Liver (tissue), 9 donors: ENCODE data around the gene FYTTD1. TPM values are rescaled to one million over a fixed set of nuclear protein-coding genes. Genes with fewer than 3 reads are reported as not detected.

ENCODE experiments used
- DNase-seq: peaks from one replicate; pipeline ENCODE4 v3.0.0-alpha.2; 2017; ENCODE audit warnings: low spot score
- H3K27ac ChIP-seq, 2 donors: one replicate each; pipeline ENCODE4 v1.7.0; 2013; ENCODE audit warnings: inconsistent platforms in 2 of 2, low read length in 2 of 2, control low read depth in 1 of 2, low read depth in 1 of 2, mild to moderate bottlenecking in 1 of 2
- H3K27me3 ChIP-seq, 4 donors: one replicate each; pipeline versions ENCODE4 v1.6.1 to v1.7.0; 2013; ENCODE audit warnings: low read length in 3 of 4, inconsistent platforms in 1 of 4, mild to moderate bottlenecking in 1 of 4, moderate library complexity in 1 of 4; ENCODE audit not compliant: control insufficient read depth in 4 of 4, insufficient read depth in 4 of 4
- H3K36me3 ChIP-seq, 4 donors: one replicate each; pipeline versions ENCODE4 v1.6.1 to v1.7.0; 2013; ENCODE audit warnings: low read length in 3 of 4, mild to moderate bottlenecking in 3 of 4, low read depth in 1 of 4, moderate library complexity in 1 of 4; ENCODE audit not compliant: control insufficient read depth in 4 of 4, insufficient read depth in 3 of 4
- H3K4me1 ChIP-seq, 4 donors: one replicate each; pipeline versions ENCODE4 v1.6.1 to v1.7.0; 2013; ENCODE audit warnings: low read length in 3 of 4, mild to moderate bottlenecking in 3 of 4, moderate library complexity in 1 of 4; ENCODE audit not compliant: control insufficient read depth in 4 of 4, insufficient read depth in 4 of 4
- H3K4me3 ChIP-seq, 3 donors: one replicate each; pipeline versions ENCODE4 v1.6.1 to v1.7.0; 2013; ENCODE audit warnings: low read length in 3 of 3, control low read depth in 1 of 3, low read depth in 1 of 3, mild to moderate bottlenecking in 1 of 3
- H3K9ac ChIP-seq, 2 donors: one replicate each; pipeline ENCODE4 v1.7.0; 2013; ENCODE audit warnings: low read length in 2 of 2, mild to moderate bottlenecking in 2 of 2, moderate library complexity in 2 of 2, control low read depth in 1 of 2, low read depth in 1 of 2
- H3K9me3 ChIP-seq, 4 donors: one replicate each; pipeline versions ENCODE4 v1.6.1 to v1.7.0; 2013; ENCODE audit warnings: low read length in 3 of 4; ENCODE audit not compliant: control insufficient read depth in 4 of 4
- CTCF ChIP-seq: fragments of 150-350 bp; IDR thresholded peaks from 2 replicates; pipeline ENCODE4 v1.5.1; 2017; ENCODE audit warnings: improper control_type of control experiment, low read depth, low read length; ENCODE audit not compliant: missing input control
- EGR1 ChIP-seq, 2 donors: IDR thresholded peaks; 2 replicates each; pipeline ENCODE4 v1.6.1; 2016 to 2018; ENCODE audit warnings: antibody characterized with exemption in 2 of 2, low read depth in 2 of 2
- GABPA ChIP-seq, 2 donors: IDR thresholded peaks in 1 of 2; conservative IDR thresholded peaks in 1 of 2; 2 replicates each; pipeline ENCODE4 v1.6.1; 2016; ENCODE audit warnings: antibody characterized with exemption in 2 of 2, mild to moderate bottlenecking in 1 of 2, moderate library complexity in 1 of 2
- HNF4A ChIP-seq, 2 donors: conservative IDR thresholded peaks; 2 replicates each; pipeline ENCODE4 v1.6.1; 2016; ENCODE audit warnings: antibody characterized with exemption in 2 of 2, mild to moderate bottlenecking in 2 of 2
- HNF4G ChIP-seq: IDR thresholded peaks from 2 replicates; pipeline ENCODE4 v1.6.1; 2016; ENCODE audit warnings: antibody characterized with exemption
- JUND ChIP-seq, 2 donors: IDR thresholded peaks; 2 replicates each; pipeline ENCODE4 v1.6.1; 2016; ENCODE audit warnings: antibody characterized with exemption in 2 of 2
- MAX ChIP-seq: IDR thresholded peaks from 2 replicates; pipeline ENCODE4 v1.6.1; 2016; ENCODE audit warnings: antibody characterized with exemption
- NR2F2 ChIP-seq: IDR thresholded peaks from 2 replicates; pipeline ENCODE4 v1.6.1; 2016; ENCODE audit warnings: antibody characterized with exemption
- RAD21 ChIP-seq, 2 donors: IDR thresholded peaks; 2 replicates each; pipeline ENCODE4 v1.6.1; 2016; ENCODE audit warnings: antibody characterized with exemption in 2 of 2, mild to moderate bottlenecking in 2 of 2
- RXRA ChIP-seq, 2 donors: IDR thresholded peaks; 2 replicates each; pipeline ENCODE4 v1.6.1; 2017 to 2018; ENCODE audit warnings: antibody characterized with exemption in 2 of 2, mild to moderate bottlenecking in 1 of 2
- SP1 ChIP-seq: IDR thresholded peaks from 2 replicates; pipeline ENCODE4 v1.6.1; 2018; ENCODE audit warnings: antibody characterized with exemption, mild to moderate bottlenecking
- TAF1 ChIP-seq: conservative IDR thresholded peaks from 2 replicates; pipeline ENCODE4 v1.6.1; 2016; ENCODE audit warnings: antibody characterized with exemption, mild to moderate bottlenecking
- YY1 ChIP-seq: IDR thresholded peaks from 2 replicates; pipeline ENCODE4 v1.6.1; 2016; ENCODE audit warnings: antibody characterized with exemption, mild to moderate bottlenecking
- WGBS: extraction: QIAGEN DNeasy Blood & Tissue Kit; methylation state at CpG from one replicate; pipeline ENCODE4 v1.1.7; 2013; 5-methylcytosine and 5-hydroxymethylcytosine counted together
- polyA plus RNA-seq, 2 donors: library from polyadenylated mRNA; stranded (reverse) in 1 of 2; unstranded in 1 of 2; fragments of 200-250 nt in 1 of 2; fragments of >200 nt in 1 of 2; fragmentation: Nextera tagmentation in 1 of 2; extraction: Ambion mirVana in 1 of 2; gene quantifications; one replicate each; pipeline versions ENCODE4 v1.2.1 to v1.2.3, GENCODE V29; 2013 to 2015
- total RNA-seq, 2 donors: library from RNA; depleted of rRNA; stranded (reverse); fragments of >200 nt; gene quantifications; one replicate each; pipeline ENCODE4 v1.2.3, GENCODE V29; 2014
- TF ChIP-seq, protein P1 (sequence below): IDR thresholded peaks from 2 replicates; pipeline ENCODE4 v1.6.1; 2016; ENCODE audit warnings: antibody characterized with exemption
- TF ChIP-seq, protein P2 (sequence below): IDR thresholded peaks from 2 replicates; pipeline ENCODE4 v1.6.1; 2016; ENCODE audit warnings: antibody characterized with exemption
- donor health status: healthy.
- donor health status: healthy.
- donor health status: healthy.
- donor health status: healthy.
- donor health status: healthy.

FYTTD1 gene, protein sequence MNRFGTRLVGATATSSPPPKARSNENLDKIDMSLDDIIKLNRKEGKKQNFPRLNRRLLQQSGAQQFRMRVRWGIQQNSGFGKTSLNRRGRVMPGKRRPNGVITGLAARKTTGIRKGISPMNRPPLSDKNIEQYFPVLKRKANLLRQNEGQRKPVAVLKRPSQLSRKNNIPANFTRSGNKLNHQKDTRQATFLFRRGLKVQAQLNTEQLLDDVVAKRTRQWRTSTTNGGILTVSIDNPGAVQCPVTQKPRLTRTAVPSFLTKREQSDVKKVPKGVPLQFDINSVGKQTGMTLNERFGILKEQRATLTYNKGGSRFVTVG
- total RNA-seq = 10 to 100 TPM; 19.4 to 22.7 TPM
- polyA plus RNA-seq = 10 to 100 TPM; 11.5 to 12.5 TPM

DNA sequence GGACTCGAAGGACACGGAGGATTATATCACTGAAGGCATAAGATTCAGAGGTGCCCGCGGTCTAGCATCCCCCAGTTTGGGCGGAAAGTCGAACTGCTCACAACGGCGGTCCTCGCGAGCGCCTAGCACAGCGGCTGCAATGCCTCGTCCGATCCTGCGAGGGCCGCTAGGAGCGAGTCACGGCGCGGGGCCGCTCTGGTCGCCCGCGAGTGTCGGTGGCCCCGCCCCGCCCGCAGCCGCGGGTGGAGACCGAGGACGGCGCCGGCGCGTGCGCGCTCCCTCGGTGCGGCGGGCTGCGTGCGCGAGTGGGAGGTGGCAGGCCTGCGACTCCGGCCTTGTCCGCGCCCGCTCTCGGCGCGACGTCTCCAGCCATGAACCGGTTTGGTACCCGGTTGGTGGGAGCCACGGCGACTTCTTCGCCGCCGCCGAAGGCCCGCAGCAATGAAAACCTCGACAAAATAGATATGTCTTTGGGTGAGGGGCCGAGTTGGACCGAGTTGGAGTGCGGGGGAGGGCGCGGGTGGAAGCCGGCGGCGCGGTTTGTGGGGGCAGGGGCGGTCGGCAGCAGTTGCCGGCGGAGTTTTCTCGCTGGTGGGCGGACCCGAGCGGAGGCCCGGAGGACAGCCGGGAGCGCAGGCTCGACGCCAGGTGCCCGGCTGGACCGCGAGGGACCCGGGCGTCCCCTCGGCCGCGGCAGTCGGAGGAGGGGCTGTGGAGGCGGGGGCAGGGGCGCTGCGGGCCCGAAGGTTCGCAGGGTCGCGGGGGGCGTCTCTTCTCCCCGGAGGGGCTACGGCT lies at the start of gene FYTTD1:
Gene FYTTD1, plus strand, starts transcription at position 283 of the 795 bp plus-strand sequence. Its CDS starts 89 bp downstream, at position 372.
- no peaks in the 10 kb centered on the region for H3K36me3 ChIP-seq
- peaks cover 1 to 24% (median 11%) of the 10 kb centered on the region in 4 donors for H3K4me1 ChIP-seq
- peak within 1 kb of the TSS; percentile 72 to 92 (median 82) for H3K4me3 ChIP-seq
- H3K9ac ChIP-seq = peak within 1 kb of the TSS; percentile 80 to 92
- TF ChIP-seq SP1 (peak; percentile 10), JUND (IDR thresholded peaks at IDR 0.05) (no peak), GABPA (IDR thresholded peaks at IDR 0.05 in 1 of 2, conservative IDR thresholded peaks at IDR 0.05 in 1 of 2) (no peak), CTCF (peak; percentile 42), RAD21 (IDR thresholded peaks at IDR 0.05) (peak in 1 of 2 donors; percentile 43), TAF1 (no peak), MAX (no peak), YY1 (peak; percentile 24)
- TF ChIP-seq, protein P1, sequence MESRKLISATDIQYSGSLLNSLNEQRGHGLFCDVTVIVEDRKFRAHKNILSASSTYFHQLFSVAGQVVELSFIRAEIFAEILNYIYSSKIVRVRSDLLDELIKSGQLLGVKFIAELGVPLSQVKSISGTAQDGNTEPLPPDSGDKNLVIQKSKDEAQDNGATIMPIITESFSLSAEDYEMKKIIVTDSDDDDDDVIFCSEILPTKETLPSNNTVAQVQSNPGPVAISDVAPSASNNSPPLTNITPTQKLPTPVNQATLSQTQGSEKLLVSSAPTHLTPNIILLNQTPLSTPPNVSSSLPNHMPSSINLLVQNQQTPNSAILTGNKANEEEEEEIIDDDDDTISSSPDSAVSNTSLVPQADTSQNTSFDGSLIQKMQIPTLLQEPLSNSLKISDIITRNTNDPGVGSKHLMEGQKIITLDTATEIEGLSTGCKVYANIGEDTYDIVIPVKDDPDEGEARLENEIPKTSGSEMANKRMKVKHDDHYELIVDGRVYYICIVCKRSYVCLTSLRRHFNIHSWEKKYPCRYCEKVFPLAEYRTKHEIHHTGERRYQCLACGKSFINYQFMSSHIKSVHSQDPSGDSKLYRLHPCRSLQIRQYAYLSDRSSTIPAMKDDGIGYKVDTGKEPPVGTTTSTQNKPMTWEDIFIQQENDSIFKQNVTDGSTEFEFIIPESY = no peak
- H3K27me3 ChIP-seq = no peaks in the 10 kb centered on the region
- DNase-seq = peak; percentile 84
- peak within 1 kb of the TSS; percentile 95 to 96 for H3K27ac ChIP-seq
- H3K9me3 ChIP-seq = no peaks in the 10 kb centered on the region
- under 1% methylated on average over 104 of the region's 104 CpGs for WGBS

DNA sequence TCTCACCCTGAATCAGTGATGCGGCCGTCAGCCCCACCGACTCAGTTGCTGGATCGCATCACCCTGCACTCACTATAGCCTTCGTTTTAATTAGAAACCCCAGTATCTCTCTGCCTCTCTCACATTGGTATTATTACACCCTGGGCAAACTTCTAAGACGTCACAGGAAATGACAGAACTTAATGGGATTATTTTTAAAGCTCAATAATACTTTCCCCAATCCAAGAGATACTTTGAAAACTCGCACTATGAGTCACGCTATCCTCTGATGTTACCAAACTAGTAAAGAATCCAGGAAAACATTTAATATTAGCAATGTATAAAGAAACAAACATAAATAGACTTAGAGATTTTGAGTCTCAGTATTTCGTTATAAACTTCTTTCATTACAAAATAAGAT lies 49.6 kb upstream of the FYTTD1 start:
- Histone ChIP-seq H3K4me3 (no peak overlapping the region), H3K4me1 (no peaks in the 10 kb centered on the region), H3K9ac (no peak overlapping the region), H3K27me3 (no peaks in the 10 kb centered on the region), H3K36me3 (peaks cover 10 to 46% (median 32%) of the 10 kb centered on the region in 4 donors), H3K27ac (no peak overlapping the region), H3K9me3 (no peaks in the 10 kb centered on the region)
- 96% methylated on average over 9 of the region's 9 CpGs for WGBS
- DNase-seq = no peak
- TF ChIP-seq, protein P2, sequence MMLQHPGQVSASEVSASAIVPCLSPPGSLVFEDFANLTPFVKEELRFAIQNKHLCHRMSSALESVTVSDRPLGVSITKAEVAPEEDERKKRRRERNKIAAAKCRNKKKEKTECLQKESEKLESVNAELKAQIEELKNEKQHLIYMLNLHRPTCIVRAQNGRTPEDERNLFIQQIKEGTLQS = no peak
- no peak for TF ChIP-seq MAX
- no peak for TF ChIP-seq HNF4A (conservative IDR thresholded peaks at IDR 0.05)
- no peak for TF ChIP-seq HNF4G
- no peak for TF ChIP-seq SP1
- no peak for TF ChIP-seq RAD21 (IDR thresholded peaks at IDR 0.05)
- no peak for TF ChIP-seq NR2F2
- no peak for TF ChIP-seq RXRA (IDR thresholded peaks at IDR 0.05)
- no peak for TF ChIP-seq CTCF
- TF ChIP-seq EGR1 (IDR thresholded peaks at IDR 0.05; ENCODE audit: low read depth in 2 of 2) = no peak
